ENCODE data around the gene TMEM201.

DNA sequence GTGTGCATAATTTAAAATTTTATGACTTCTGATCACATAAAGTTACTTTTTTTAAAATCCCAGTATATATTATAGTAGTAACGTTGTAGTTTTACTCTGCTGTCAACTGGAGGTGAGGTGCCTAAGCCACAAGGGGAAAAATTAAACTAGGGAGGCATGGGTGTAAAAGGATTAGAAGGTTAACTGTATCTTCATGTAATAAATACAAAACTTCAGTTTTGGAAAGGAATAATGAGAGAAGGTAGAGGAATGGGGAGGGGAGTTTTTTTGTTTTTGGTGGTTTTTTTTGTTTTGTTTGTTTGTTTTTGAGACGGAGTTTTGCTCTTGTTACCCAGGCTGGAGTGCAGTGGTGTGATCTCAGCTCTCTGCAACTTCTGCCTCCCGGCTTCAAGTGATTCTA is 43.8 kb upstream of the TMEM201 start:
- TF ChIP-seq POLR2A (IDR thresholded peaks at IDR 0.05) (no peak), EP300 (IDR thresholded peaks at IDR 0.05) (no peak)
- TF ChIP-seq, protein P1, sequence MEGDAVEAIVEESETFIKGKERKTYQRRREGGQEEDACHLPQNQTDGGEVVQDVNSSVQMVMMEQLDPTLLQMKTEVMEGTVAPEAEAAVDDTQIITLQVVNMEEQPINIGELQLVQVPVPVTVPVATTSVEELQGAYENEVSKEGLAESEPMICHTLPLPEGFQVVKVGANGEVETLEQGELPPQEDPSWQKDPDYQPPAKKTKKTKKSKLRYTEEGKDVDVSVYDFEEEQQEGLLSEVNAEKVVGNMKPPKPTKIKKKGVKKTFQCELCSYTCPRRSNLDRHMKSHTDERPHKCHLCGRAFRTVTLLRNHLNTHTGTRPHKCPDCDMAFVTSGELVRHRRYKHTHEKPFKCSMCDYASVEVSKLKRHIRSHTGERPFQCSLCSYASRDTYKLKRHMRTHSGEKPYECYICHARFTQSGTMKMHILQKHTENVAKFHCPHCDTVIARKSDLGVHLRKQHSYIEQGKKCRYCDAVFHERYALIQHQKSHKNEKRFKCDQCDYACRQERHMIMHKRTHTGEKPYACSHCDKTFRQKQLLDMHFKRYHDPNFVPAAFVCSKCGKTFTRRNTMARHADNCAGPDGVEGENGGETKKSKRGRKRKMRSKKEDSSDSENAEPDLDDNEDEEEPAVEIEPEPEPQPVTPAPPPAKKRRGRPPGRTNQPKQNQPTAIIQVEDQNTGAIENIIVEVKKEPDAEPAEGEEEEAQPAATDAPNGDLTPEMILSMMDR (IDR thresholded peaks at IDR 0.05): no peak
